GM21526 (cell line): ENCODE data around the gene TRPM7.
"Not testable (repeated sequence)": the region's sequence is repeated elsewhere in the genome, so short reads cannot be mapped to it uniquely, and the experiment has no call there.

Experiments
- ATAC-seq: cut with Tn5 transposase; IDR thresholded peaks from one replicate; pipeline ENCODE4 v1.9.1; 2021; ENCODE audit warnings: moderate library complexity; ENCODE audit not compliant: unreplicated experiment, low FRiP score

The TRPM7 gene

GRCh38 chr15:50686469-50687301 lies at the start of gene TRPM7:
TRPM7 (minus strand) TSS chr15:50686797; CDS start chr15:50686533, 264 bp downstream.
- peak; percentile 79 for ATAC-seq

GRCh38 chr15:50735156-50735555 lies 48.6 kb upstream of the TRPM7 start:
- ATAC-seq, result no peak

GRCh38 chr15:50726315-50726714 lies 39.7 kb upstream of the TRPM7 start:
- ATAC-seq, result no peak

- ATAC-seq, result no peak
Measured at GRCh38 chr15:50718700-50719125, 32.1 kb upstream of the TRPM7 start.

GRCh38 chr15:50712018-50712417 lies 25.4 kb upstream of the TRPM7 start:
- no peak for ATAC-seq

- no peak for ATAC-seq
Measured at GRCh38 chr15:50710585-50710984, 24.0 kb upstream of the TRPM7 start.

GRCh38 chr15:50707878-50708427 lies 21.4 kb upstream of the TRPM7 start:
- ATAC-seq, result no peak

GRCh38 chr15:50702762-50703334 lies 16.3 kb upstream of the TRPM7 start:
- no peak for ATAC-seq

- ATAC-seq, result no peak
Measured at GRCh38 chr15:50698101-50698500, 11.5 kb upstream of the TRPM7 start.

GRCh38 chr15:50697109-50697797 lies 10.7 kb upstream of the TRPM7 start:
- no peak for ATAC-seq

GRCh38 chr15:50694634-50695165 lies 8.1 kb upstream of the TRPM7 start:
- ATAC-seq, result not testable (repeated sequence)

GRCh38 chr15:50687302-50687902 lies 805 bp upstream of the TRPM7 start:
- ATAC-seq, result peak; percentile 3

GRCh38 chr15:50685976-50686468 lies 575 bp downstream of the TRPM7 start:
- peak; percentile 53 for ATAC-seq

GRCh38 chr15:50685191-50685975 lies 1.2 kb downstream of the TRPM7 start:
- no peak for ATAC-seq

- ATAC-seq, result no peak
Measured at GRCh38 chr15:50681467-50681866, 5.1 kb downstream of the TRPM7 start.

GRCh38 chr15:50676799-50677483 lies 9.7 kb downstream of the TRPM7 start:
- ATAC-seq, result no peak

- no peak for ATAC-seq
Measured at GRCh38 chr15:50675535-50676144, 11.0 kb downstream of the TRPM7 start.

- no peak for ATAC-seq
Measured at GRCh38 chr15:50670115-50670514, 16.5 kb downstream of the TRPM7 start.

GRCh38 chr15:50669611-50670010 lies 17.0 kb downstream of the TRPM7 start:
- no peak for ATAC-seq
